ENCODE data around the gene AATF. TPM values are rescaled to one million over a fixed set of nuclear protein-coding genes. Genes with fewer than 3 reads are reported as not detected.

The AATF gene
- total and polyA plus RNA-seq, 2 of the 8 experiments (the other 6 are each of a cell fraction or from before 2014, with no cell fraction given): 20.1 to 62.8 TPM

DNA sequence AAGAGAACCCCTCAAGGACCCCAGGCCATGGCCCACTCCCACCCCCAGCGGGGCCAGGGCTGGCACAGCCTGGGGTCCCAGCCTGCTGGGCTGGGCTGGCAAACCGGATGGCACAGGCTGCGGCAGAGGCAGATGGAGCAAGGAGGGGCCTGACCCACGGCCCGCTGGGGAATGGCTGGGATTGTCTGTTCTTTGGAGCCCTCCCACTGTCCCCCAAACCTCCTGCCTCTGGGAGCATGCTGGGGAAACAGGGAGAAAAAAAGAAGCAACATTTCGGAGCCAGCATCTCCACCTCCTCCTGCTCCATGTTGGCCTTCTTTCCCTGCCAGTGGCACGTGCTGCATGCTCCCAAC, 48.6 kb upstream of the AATF start:
- Histone ChIP-seq H2BK15ac (ENCODE audit: low read length) (0 out of 2 replicates have a peak overlapping the region, but pooled peaks have one; percentile 46), H3K14ac (ENCODE audit: insufficient read length) (no peak overlapping the region), H3K36me3 (ENCODE audit: control insufficient read depth in 2 of 4, insufficient read depth in 4 of 4, low read length in 3 of 4) (no peaks in the 10 kb centered on the region), H4K20me1 (replicated peaks in 1 of 2; ENCODE audit: control insufficient read depth in 1 of 2, insufficient read depth in 2 of 2, low read length in 2 of 2) (no peaks in the 10 kb centered on the region), H3K9ac (replicated peaks in 1 of 4; ENCODE audit: extremely low read depth in 1 of 4, low read depth in 3 of 4, low read length in 3 of 4) (no peak overlapping the region), H3K4me2 (ENCODE audit: insufficient read depth in 1 of 2, low read depth in 2 of 2, low read length in 2 of 2) (no peak overlapping the region), H2BK5ac (ENCODE audit: low read depth, low read length) (no peak overlapping the region), H4K8ac (ENCODE audit: extremely low read depth, insufficient read depth, low read length) (peak overlapping the region; percentile 73; the same call in 1 of the 2 replicates), H3K4me1 (replicated peaks in 1 of 4; ENCODE audit: control insufficient read depth in 3 of 4, insufficient read depth in 4 of 4, low read length in 3 of 4) (peaks cover 0 to 9% (median 2%) of the 10 kb centered on the region in 4 experiments; a peak in 4 of 7 replicates), H3K79me2 (ENCODE audit: control insufficient read depth in 1 of 2, insufficient read depth in 2 of 2, low read length in 2 of 2) (no peaks in the 10 kb centered on the region), H2BK12ac (ENCODE audit: low read depth, low read length) (no peak overlapping the region), H2BK120ac (replicated peaks; ENCODE audit: low read depth, low read length) (no peak overlapping the region), H4K5ac (ENCODE audit: insufficient read length, low read depth, low read length) (no peak overlapping the region), H3K23ac (ENCODE audit: insufficient read length) (no peak overlapping the region), H3K56ac (replicated peaks; ENCODE audit: insufficient read length, low read depth, low read length) (no peak overlapping the region), H3K79me1 (ENCODE audit: low read depth, low read length) (no peaks in the 10 kb centered on the region), H3K4ac (replicated peaks; ENCODE audit: insufficient read length, low read depth, low read length) (no peak overlapping the region), H3K27me3 (replicated peaks in 1 of 4; ENCODE audit: control insufficient read depth in 3 of 4, extremely low read depth in 1 of 4, insufficient read depth in 3 of 4, low read length in 3 of 4) (no peaks in the 10 kb centered on the region; a peak in 1 of 7 replicates), H2AK5ac (ENCODE audit: low read depth, low read length) (no peak overlapping the region), H3K23me2 (ENCODE audit: low read depth, low read length) (peaks cover 3% of the 10 kb centered on the region; the same call in 1 of the 2 replicates), H3K4me3 (ENCODE audit: extremely low read depth in 1 of 4, insufficient read depth in 2 of 4, low read depth in 3 of 4, low read length in 4 of 4) (no peak overlapping the region), H2AFZ (ENCODE audit: low read length) (no peak overlapping the region), H2BK20ac (ENCODE audit: low read length) (no peak overlapping the region), H3K9me3 (ENCODE audit: insufficient read depth in 2 of 2, low read depth in 1 of 2, low read length in 1 of 2) (no peaks in the 10 kb centered on the region), H3K18ac (ENCODE audit: extremely low read depth, low read length) (no peak overlapping the region), H3K27ac (ENCODE audit: low read depth, low read length) (no peak overlapping the region), H4K91ac (replicated peaks; ENCODE audit: insufficient read length, low read length) (no peak overlapping the region)
- ChIA-PET POLR2A (ENCODE audit: partially characterized antibody) (no interaction called here), CTCF (ENCODE audit: partially characterized antibody) (interaction anchor here (2.1 kb wide), 1 partner anchor 147 kb away, joined by 4 read pairs; no protein-coding TSS in a partner anchor)
- DNase-seq (ENCODE audit: low read depth in 1 of 2, low spot score in 2 of 2): no peak
- 86% methylated on average over 6 of the region's 7 CpGs; no CpG with 5 or more reads in 1 of the 2 experiments for WGBS, 2 experiments (ENCODE audit: extremely low coverage in 1 of 2, insufficient coverage in 1 of 2, insufficient read length in 1 of 2, insufficient replicate concordance in 2 of 2, low coverage in 1 of 2, low lambda C conversion rate in 2 of 2, missing lambda C conversion rate in 1 of 2)
- FAIRE-seq: no peak
- TF ChIP-seq TBP (IDR thresholded peaks at IDR 0.05; ENCODE audit: low read depth, low read length) (no peak), CREB1 (IDR thresholded peaks at IDR 0.05) (no peak), CTBP2 (IDR thresholded peaks at IDR 0.05; ENCODE audit: borderline replicate concordance, insufficient read depth, insufficient read length, low read length) (no peak), RNF2 (IDR thresholded peaks at IDR 0.05; ENCODE audit: borderline replicate concordance, low read depth, low read length, missing control alignments, poor library complexity, severe bottlenecking) (no peak), SP1 (IDR thresholded peaks at IDR 0.05; ENCODE audit: low read depth, low read length) (no peak), RXRA (IDR thresholded peaks at IDR 0.05; ENCODE audit: insufficient read depth, low read depth, low read length) (no peak), SP4 (IDR thresholded peaks at IDR 0.05; ENCODE audit: low read length) (no peak), HDAC2 (IDR thresholded peaks at IDR 0.05; ENCODE audit: borderline replicate concordance in 1 of 2, low read depth in 2 of 2, low read length in 2 of 2) (no peak), KDM5A (IDR thresholded peaks at IDR 0.05; ENCODE audit: low read length) (no peak), HDAC6 (IDR thresholded peaks at IDR 0.05; ENCODE audit: low read depth, low read length) (no peak), CHD2 (IDR thresholded peaks at IDR 0.05; ENCODE audit: low read length) (no peak)
- TF ChIP-seq, protein P1, sequence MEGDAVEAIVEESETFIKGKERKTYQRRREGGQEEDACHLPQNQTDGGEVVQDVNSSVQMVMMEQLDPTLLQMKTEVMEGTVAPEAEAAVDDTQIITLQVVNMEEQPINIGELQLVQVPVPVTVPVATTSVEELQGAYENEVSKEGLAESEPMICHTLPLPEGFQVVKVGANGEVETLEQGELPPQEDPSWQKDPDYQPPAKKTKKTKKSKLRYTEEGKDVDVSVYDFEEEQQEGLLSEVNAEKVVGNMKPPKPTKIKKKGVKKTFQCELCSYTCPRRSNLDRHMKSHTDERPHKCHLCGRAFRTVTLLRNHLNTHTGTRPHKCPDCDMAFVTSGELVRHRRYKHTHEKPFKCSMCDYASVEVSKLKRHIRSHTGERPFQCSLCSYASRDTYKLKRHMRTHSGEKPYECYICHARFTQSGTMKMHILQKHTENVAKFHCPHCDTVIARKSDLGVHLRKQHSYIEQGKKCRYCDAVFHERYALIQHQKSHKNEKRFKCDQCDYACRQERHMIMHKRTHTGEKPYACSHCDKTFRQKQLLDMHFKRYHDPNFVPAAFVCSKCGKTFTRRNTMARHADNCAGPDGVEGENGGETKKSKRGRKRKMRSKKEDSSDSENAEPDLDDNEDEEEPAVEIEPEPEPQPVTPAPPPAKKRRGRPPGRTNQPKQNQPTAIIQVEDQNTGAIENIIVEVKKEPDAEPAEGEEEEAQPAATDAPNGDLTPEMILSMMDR (IDR thresholded peaks at IDR 0.05; ENCODE audit: control extremely low read depth in 1 of 3, insufficient read depth in 1 of 3, low read depth in 1 of 3, low read length in 3 of 3): no peak

Measured in H1 (cell line).